GM19455 (cell line): Measurements from ENCODE around the gene TMCO4.

Source experiments
- ATAC-seq: cut with Tn5 transposase; IDR thresholded peaks from one replicate; pipeline ENCODE4 v1.9.1; 2021; ENCODE audit not compliant: unreplicated experiment

Gene TMCO4

GRCh38 chr1:19689085-19689757, 110.5 kb downstream of the TMCO4 start:
- ATAC-seq = no peak

GRCh38 chr1:19688041-19688842, 111.5 kb downstream of the TMCO4 start:
- ATAC-seq = no peak

GRCh38 chr1:19687414-19687813, 112.3 kb downstream of the TMCO4 start:
- ATAC-seq = no peak

GRCh38 chr1:19685994-19686393, 113.7 kb downstream of the TMCO4 start:
- ATAC-seq = no peak

- ATAC-seq = no peak
Observed at GRCh38 chr1:19684677-19685076, 115.0 kb downstream of the TMCO4 start.

GRCh38 chr1:19683351-19683750, 116.4 kb downstream of the TMCO4 start:
- no peak for ATAC-seq

GRCh38 chr1:19682901-19683300, 116.8 kb downstream of the TMCO4 start:
- no peak for ATAC-seq

- ATAC-seq = no peak
Observed at GRCh38 chr1:19682257-19682656, 117.5 kb downstream of the TMCO4 start.

- ATAC-seq = no peak
Observed at GRCh38 chr1:19680644-19681043, 119.1 kb downstream of the TMCO4 start.

- no peak for ATAC-seq
Observed at GRCh38 chr1:19679691-19680090, 120.0 kb downstream of the TMCO4 start.

GRCh38 chr1:19678931-19679453, 120.7 kb downstream of the TMCO4 start:
- ATAC-seq = no peak

- ATAC-seq = no peak
Observed at GRCh38 chr1:19678493-19678892, 121.2 kb downstream of the TMCO4 start.

GRCh38 chr1:19676438-19676922, 123.2 kb downstream of the TMCO4 start:
- ATAC-seq = no peak

- no peak for ATAC-seq
Observed at GRCh38 chr1:19675797-19676196, 123.9 kb downstream of the TMCO4 start.

- no peak for ATAC-seq
Observed at GRCh38 chr1:19672237-19672636, 127.5 kb downstream of the TMCO4 start.

- ATAC-seq = no peak
Observed at GRCh38 chr1:19670787-19671186, 128.9 kb downstream of the TMCO4 start.

- ATAC-seq = no peak
Observed at GRCh38 chr1:19668888-19669287, 130.8 kb downstream of the TMCO4 start.

GRCh38 chr1:19665496-19666465, 133.9 kb downstream of the TMCO4 start:
- no peak for ATAC-seq

- ATAC-seq = no peak
Observed at GRCh38 chr1:19665186-19665495, 134.6 kb downstream of the TMCO4 start.

- ATAC-seq = no peak
Observed at GRCh38 chr1:19664453-19665185, 135.1 kb downstream of the TMCO4 start, which contains the start of gene HTR6. Gene HTR6 (plus strand): TSS chr1:19664875. CDS start chr1:19665754, 879 bp downstream.
